HG02610 (cell line): ENCODE results near the gene SRBD1.

ENCODE experiments used
- ATAC-seq: cut with Tn5 transposase; IDR thresholded peaks from one replicate; pipeline ENCODE4 v1.9.1; 2021; ENCODE audit warnings: mild to moderate bottlenecking, moderate library complexity; ENCODE audit not compliant: unreplicated experiment

SRBD1 gene

DNA sequence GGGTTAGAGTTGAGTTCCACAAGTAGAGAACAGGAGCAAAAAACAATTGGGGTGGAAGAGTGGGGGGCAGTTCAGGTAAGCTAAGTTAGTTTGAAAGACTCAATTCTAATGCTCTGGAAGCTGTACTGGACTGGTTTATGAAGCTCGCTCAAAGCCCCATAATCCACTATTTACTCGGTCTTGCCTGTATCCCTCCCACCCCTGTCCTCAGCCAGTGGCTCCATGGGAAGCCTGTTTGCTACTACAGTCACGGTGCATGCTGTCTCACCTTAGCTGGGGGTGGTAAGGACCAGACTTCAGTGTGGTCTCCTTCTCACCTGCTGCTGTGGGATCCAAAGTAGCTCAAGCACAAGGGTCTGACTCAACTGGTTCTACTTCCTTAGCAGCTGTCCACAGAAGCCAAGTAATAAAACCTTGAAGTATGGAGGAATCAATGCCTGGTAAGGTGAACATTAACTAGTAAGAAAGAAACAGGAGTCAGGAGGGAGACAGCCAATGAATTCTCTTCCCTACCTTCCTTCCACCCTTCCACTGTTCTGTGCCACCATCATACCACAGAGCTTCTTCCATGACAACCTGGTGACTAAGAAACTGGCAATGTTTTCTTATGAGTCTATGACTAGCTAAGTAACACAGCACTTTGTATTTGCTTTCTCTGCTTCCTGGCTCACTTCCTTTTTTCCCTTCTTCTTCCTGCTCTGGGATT lies 230.8 kb downstream of the SRBD1 start:
- no peak for ATAC-seq

DNA sequence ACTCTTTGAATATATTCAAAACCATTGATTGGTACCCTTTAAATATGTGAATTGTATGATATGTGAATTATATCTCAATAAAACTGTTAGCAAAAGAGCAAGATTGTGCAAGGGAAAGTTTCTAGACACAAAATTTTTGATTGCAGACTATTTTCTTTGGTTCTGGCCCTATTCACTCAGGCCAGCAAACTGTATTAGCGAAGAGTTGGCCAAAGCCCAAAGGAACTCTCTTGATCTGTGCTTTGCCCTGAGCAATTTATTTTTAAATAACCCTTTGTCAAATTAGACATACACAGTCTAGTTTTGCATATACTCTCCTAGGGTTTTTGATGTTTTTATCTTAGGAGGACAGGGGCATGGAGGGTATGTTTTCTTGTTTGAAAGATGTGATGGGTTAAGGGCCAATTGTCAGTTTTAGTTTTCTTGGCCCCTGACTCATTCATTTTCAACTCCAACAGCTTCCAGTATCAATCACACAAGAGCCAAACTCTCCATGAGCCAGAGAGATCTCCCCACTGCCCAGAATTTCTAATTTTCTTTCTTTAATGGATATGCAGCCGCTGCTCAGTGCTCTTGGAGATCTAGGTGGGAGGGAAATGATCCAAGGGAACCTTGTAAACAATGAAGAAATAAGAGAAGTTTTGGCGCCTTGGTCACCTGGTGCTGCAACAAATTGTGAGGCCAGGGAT lies 231.5 kb downstream of the SRBD1 start:
- no peak for ATAC-seq

- ATAC-seq = no peak
Measured at GRCh38 chr2:45373534-45373933, 237.5 kb downstream of the SRBD1 start.

GRCh38 chr2:45370369-45370768 lies 240.7 kb downstream of the SRBD1 start:
- ATAC-seq = no peak

- no peak for ATAC-seq
Measured at GRCh38 chr2:45368792-45369191, 242.3 kb downstream of the SRBD1 start.

DNA sequence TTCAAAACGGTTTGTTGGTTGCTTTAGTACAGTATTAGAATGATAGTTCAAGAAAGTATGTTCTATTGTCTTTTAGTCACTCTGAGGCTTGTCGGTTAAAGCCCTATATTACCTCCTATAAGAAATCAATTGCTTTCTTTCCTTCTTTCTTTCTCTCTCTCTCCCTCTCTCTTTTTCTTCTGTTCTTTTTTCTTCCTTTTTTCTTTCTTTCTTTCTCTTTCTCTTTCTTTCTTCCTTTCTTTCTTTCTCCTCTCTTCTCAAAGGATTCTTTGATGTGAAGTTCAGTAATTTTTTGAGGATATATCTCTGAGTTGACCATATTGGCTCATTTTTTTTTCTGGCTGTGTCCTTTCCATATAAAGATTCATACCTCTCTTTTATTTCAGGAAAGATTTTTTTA lies 249.4 kb downstream of the SRBD1 start:
- no peak for ATAC-seq

DNA sequence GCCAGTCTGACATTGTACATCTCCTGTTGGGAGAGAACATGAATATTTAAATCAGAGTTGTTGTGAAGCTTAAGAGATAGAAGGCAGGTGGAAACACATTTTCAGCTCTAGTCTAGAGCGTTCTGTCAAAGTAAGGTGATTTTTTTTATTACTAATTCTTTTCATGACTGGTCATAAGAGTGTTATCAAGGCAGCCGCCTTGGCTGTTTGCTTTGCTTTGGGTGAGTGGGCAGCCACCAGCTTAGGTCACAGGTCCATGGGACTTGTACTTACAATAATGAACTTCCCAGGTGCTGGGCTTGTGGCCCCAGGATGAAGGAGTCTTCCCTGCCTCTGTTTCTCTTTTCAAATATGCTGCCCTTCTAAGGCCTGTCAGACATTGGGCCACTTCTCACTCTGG lies 256.3 kb downstream of the SRBD1 start:
- ATAC-seq = no peak

DNA sequence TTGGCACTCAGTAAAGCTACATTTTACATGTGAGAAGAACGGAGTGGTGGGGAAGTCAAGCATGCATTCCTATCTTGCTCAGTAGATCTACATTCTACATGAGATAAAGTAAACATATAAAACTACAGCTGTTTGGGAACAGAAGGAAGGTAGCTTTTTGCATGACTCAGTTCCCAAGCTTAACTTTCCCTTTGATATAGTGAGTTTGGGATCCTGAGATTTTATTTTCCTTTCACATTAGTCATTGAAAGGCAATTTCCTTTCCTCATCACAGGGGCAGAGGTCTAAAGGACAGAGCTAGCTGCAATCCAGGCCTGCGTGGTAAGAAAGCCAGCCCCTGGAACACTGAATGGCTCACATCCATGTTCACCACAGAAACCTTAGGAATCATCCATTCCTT lies 257.2 kb downstream of the SRBD1 start:
- no peak for ATAC-seq

DNA sequence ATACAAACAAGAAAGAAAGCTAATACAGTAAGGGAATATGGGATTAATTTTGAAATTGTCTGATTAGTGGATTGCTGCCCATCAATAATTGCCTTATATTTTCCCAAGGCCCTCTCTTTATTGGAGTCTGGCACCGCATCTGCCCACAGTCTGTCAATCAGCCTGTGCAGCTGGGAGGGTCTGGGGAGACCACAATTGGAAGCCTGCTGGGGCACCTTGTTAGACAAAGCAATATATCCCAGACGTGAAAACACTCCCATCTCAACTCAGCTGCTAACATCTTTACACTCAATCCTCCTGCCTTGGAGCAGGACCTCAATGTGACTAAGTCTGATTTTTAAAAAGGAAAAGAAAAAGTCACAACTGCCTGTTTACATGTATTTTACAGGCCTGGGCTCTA lies 258.6 kb downstream of the SRBD1 start:
- ATAC-seq = no peak

DNA sequence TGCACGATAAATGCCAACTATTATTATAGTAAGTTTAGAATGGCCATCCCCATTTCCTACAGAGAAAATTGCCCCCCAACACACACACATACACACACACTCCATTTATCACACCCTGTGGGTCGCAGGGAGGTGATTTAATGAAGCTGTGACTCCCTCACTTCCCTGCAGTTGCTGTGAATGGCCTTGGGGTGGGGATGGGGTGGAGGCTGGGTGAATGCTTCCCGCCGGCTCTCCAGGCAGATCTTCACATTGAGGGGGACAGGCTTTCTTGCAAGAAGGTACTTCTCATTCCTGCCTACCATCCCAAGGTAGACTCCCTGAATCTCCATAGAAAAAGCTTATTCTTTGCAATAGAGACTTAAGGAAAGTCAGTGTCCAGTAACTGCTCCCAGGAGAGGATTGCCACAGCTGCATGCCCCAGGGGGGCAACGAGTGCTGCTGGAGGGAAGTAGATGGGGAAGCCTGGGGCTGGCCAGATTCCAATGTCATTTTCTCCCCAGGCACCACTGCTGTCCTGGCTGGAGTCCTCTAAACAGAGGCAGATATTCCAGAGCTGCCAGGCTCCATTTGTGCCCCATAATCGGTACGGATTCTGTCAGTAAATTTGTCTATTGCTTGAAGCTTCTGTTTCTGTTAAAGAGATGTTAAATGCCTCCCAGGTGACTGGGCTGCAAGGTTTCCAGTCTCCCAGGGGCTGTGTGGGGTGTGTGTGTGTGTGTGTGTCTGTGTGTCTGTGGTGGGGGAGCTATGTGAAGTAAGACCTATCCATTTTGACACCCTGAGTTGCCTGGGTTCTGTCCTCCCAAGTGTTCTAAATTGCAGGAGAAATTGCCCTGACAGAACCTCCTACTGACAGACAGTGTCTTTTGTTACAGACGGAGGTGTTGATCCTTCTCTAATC lies 265.5 kb downstream of the SRBD1 start:
- ATAC-seq = no peak

GRCh38 chr2:45344502-45344901 lies 266.6 kb downstream of the SRBD1 start:
- ATAC-seq = no peak

GRCh38 chr2:45344071-45344470 lies 267.0 kb downstream of the SRBD1 start:
- no peak for ATAC-seq

DNA sequence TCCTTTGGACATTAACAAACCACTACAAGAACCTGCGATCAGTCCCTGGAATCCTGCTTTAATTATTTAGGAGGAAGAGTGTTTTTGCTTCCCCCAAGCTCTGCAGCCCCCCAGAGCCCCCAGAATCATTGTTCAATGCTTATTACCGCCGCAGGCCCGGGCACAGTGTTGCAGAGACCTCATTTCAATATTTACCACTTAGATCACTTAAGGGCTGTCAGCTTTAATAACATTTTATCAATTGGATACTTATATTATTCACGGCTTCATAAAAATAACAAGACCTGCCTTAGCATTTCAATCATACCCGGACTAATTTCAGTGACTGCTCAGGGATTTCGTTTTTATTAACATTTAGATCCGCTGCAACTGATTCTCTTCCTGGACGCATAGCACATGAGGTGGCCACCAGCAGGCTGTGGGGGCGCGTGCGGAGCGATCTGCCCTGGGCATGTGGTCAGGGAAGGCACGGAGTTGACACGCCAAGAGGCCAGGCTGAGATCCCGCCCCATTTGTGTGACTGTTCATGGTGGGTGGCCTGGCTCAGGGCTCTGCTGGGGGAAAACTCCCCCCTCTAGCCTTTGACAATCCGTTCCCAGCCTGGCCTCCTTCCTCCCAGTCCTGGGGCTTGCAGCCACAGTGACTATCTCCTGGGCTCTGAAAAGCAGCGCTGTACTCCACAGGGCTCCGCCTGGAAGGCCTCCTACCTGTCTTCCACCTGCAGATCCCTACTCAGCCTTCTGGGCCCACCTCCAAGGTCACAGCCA lies 267.6 kb downstream of the SRBD1 start:
- no peak for ATAC-seq

DNA sequence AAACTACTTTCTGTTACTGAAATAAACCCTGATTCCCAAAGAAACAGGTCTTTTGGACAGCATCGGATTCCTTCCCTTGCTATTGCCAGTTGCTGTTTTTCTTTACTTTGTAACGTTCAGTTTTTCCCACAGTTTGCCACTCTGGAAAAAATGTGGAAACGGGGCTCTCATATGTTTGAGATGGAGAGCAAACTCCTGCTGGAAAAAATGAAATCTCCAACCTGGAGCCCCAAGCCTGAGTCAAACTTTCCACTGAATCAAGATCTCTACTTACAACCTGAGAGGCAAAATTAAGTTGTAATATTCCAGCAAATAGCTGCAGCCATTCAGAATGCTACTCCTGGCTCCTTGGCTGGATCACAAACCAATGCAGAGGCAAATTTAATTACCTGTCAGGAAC lies 270.7 kb downstream of the SRBD1 start:
- ATAC-seq = no peak

DNA sequence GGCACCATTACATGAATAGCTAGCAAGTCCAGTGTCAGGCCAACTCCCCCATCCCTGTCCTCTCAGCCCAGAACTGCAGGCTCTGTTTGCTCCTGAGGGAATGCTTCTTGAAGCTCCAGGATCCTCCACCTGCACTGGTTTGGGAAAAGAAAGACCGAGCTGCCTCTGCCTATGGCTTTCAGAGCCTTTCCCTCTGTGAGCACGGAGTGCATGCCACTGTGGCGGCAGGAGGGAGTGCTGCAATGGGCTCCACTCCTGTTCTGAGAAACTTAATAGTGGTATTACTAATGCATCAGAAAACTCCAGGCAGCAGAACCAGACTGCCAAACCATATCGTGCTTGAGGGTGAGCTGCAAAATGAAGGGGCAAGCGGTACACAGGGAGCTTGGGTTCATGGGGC lies 271.8 kb downstream of the SRBD1 start:
- ATAC-seq = no peak
